ENCODE results near the gene PRR35.

PRR35 gene

DNA sequence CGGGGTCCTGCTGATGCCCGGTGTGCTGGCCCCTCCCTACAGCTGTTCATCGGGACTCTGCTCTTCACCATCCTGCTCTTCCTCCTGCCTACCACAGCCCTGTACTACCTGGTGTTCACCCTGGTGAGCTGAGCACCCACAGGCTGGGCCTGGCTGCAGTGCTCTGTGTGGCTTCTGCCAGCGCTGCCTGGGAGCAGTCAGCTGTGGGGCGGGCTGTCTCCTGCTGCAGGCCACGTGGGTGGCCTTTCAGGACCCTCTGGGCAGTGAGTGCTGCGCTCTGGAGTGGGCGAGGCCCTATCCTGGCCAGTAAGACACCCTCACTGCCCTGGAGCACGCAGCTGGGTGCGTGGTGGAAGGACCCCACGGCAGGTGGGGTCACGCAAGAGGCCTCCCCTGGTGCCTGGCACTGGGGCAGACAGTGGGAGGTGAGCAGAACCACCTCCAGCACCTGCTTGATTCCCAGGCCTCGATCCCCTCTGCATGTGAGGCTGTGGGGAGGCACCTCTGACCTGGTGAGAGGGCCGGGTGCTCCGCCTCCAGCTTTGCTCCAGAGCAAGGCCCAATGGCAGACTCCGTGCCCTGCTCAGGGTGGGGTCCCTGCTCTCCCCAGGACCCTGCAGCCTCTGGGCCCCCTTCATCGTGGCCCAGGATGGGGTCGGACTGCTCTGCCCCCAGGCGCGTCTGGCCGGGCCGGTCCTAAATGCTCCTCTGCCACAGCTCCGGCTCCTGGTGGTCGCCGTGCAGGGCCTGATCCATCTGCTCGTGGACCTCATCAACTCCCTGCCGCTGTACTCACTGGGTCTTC, 20.1 kb downstream of the PRR35 start:
- no peak for DNase-seq (ENCODE audit: low read depth)

DNA sequence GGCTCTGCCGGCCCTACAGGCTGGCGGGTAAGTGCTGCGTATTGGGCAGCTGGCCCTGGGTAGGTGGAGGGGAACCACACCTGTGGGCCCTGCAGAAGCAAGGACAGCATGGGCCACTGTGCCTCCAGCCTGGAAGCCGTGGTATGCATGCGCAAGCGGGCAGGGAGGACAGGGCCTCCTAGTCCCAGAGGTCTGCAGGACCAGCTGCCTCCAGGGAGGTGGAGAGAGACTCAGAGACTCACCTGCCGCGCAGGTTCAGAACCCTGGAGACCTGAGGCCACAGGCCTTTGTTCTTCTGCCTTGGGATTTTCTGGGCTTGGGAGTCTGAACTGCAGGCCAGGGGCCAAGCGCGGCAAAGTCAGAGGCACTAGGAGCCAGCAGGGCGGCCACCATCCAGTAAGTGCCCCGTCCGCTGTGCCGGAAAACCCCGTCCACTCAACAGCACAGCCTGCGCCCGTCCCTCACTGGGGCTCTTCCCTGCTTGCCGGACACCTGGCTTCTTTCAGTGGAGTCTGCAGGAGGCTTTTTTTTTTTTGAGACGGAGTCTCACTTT, 20.8 kb downstream of the PRR35 start:
- no peak for DNase-seq (ENCODE audit: low read depth)

DNA sequence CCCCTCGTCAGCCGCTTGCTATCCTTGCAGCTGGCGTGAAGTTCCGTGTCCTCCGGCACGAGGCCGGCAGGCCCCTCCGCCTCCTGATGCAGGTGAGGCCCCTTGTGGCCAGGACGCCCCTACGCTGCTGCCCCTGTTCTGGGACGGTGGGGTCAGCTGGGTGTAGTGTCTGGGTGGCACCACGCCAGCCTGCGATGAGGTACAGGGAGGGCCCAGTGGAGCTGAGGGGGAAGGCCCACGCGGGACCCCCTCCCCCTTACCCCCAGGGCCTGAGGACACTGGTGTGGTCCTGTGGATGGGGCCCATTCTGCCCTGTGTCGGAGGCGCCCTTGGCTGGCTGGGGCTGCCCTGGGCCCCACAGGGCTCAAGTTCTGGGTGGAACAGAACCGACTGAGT, 22.0 kb downstream of the PRR35 start:
- no peak for DNase-seq (ENCODE audit: low read depth)

DNA sequence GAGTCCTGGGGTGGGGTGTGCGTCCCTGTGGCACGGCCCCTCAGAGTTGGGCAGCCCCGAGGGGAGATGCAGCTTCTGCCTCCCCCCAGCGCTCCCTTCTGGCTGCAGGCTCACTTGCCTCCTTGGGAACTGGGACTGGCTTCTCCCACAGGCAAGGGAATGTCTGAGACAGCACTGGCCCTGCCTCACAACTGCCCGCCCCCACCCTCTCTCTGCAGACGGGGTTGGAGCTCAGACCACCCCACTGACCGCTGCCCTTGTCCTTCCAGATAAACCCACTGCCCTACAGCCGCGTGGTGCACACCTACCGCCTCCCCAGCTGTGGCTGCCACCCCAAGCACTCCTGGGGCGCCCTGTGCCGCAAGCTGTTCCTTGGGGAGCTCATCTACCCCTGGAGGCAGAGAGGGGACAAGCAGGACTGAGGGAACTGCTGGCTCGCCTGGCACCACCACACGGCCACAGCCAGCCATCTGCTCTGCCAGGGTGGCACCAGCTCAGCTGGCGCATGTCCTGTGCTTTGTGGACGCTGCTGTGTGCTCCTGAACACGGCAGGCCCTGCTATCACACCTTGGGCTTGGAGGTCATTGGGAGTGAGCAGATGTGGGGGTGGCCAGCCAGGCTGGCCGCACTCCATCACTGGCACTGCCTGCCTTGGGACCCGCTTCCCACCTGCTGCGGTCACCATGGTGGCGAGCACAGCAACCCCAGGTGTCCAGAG, 22.6 kb downstream of the PRR35 start:
- no peak for DNase-seq (ENCODE audit: low read depth)

DNA sequence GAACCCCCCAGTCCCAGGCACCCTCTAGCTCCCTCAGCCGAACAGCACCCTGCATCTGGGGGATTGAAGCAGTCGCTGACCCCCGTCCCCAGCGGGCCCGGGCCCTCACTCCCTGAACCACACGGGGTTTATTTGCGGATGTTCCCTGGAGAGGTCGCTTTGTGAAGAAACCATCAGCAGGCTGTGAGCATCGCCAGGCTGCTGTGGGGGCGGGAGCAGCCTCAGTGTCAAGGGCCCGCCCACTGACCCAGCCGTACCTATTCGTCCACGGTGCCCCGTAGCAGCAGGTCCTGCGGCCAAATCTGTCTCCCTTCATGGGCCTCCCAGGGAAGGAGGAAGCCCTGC, 23.2 kb downstream of the PRR35 start:
- DNase-seq (ENCODE audit: low read depth) = no peak

DNA sequence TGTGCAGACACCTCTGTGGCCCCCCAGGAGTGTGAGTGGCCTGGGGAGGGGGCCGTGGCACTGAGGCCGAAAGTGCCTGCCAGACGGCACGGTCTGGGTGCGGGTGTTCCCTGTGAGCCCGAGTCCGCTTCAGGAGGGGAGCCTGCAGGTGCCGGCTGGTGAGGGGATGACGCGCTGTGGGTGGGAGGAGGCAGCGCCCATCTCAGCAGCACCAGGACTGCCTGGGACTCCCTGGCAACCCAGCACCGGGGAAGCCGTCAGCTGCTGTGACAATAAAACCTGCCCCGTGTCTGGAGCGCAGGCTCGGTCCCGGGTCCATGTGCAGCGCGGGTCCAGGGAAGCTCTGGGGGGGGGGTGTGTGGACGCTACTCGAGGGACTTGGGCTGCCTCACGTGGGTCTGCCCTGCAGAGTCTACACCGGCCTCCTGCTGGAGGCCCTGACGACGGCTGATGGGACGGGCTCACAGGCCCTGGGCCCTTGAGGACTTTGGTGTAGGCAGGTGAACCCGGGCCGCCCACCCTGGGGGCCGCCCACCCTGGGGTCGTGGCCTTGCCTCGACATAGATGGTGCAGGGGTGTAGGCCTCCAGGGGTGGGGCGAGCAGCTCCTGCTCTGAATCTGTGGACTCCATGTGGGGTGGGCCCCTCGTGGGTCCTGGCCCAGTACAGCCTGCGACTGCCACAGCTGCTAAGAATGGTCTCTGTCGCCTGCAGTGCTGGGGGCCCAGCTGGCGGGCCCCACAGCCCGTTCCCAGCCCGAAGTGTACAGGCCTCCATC, 23.8 kb downstream of the PRR35 start:
- DNase-seq (ENCODE audit: low read depth) = no peak

DNA sequence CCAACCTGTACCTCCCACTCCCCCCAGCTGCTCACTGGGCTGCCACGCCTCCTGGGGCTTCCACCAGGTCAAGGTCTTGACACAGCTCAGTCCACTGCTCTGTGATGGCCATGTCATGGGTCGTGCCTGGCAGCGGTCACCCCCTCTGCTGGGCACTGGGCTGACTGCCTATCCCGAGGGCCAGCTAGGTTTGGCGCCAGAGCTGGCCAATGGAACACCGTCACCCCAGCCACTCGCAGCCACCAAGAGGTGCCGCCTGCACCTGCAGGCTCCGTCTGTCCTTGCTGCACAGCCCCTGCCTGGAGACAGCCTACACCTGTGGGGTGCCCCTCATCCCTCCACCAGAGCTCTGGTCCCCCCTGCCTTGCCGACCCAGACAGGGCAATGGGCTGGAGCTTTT, 25.2 kb downstream of the PRR35 start:
- no peak for DNase-seq (ENCODE audit: low read depth)

DNA sequence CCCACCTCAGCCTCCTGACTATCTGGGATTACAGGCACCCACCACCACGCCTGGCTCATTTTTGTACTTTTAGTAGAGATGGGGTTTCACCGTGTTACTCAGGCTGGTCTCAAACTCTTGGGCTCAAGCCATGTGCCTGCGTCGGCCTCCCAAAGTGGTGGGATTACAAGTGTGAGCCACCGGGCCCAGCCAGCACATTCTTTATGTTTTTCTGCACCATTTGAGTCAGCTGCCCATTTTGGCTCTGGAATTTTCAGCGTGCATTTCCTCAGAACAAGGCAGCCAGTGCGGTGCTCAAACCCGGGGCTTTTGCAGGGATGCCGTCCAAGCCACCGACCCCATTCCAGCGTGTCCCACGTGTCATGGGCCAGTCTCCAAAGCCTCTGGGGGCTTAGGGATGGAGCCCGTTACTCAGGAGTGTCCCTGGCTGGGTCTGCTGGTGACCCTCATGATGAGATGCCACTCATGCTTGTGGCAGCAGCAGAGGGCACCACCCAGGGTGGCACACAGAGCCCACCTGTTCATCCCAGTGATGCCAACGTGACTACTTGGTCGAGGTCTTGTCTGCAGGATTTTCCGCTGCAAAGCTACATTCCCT, 26.0 kb downstream of the PRR35 start:
- DNase-seq (ENCODE audit: low read depth) = no peak

DNA sequence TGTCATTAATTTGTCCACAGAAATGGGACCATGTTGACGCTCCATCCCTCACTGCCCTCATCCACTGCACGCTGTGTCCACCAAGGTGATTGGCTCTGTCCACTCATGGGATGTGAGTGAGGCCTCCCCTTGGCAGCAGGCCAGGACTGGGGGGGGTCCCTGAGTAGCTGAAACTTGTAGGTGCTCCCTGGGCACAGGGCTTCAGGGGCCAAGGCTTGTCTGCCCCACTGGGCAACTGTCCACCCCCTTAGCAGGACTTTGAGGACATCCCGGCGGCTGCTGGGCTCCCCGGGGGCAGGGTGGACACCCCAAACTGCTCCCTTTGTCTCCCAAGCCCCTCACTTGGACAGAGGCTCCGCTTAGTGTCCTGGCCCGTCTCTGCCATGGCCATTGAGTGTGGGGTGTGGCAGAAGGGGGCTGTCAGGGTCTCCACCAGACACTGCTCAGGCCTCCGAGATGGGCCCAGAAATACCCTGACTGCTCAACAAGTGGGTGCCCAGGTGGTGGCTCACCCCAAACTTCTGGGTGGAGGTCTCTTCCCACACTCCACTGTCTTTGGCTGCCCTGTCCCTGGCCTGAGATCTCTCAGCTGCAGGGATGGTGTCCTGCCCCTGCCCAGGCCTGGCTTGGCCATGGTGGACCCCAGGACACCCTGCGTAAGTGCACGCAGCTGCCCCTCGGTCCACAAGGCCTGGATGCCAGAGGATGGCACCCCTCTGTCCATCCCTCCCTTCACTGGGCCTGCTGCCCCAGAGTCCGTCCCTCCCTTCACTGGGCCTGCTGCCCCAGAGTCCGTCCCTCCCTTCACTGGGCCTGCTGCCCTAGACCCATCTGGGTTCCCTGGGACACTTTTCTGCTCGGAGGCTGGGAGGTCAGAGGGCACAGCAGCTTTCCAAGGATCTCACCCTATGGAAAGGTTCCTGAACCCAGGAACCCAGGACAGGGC, 26.7 kb downstream of the PRR35 start:
- no peak for DNase-seq (ENCODE audit: low read depth)

DNA sequence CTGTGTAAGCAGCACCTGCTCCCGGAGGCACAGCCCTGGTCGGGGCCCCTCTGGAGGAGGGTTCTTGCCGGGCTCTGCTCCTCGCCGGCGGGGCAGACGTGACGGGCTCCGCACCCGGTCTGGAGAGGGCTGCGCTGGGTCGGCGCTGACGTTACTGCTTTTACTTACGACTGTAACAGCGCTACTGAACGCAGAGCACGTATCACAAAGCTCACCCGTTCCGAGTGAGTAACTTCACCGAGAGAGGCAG, 28.4 kb downstream of the PRR35 start:
- peak; percentile 50 for DNase-seq (ENCODE audit: low read depth)

DNA sequence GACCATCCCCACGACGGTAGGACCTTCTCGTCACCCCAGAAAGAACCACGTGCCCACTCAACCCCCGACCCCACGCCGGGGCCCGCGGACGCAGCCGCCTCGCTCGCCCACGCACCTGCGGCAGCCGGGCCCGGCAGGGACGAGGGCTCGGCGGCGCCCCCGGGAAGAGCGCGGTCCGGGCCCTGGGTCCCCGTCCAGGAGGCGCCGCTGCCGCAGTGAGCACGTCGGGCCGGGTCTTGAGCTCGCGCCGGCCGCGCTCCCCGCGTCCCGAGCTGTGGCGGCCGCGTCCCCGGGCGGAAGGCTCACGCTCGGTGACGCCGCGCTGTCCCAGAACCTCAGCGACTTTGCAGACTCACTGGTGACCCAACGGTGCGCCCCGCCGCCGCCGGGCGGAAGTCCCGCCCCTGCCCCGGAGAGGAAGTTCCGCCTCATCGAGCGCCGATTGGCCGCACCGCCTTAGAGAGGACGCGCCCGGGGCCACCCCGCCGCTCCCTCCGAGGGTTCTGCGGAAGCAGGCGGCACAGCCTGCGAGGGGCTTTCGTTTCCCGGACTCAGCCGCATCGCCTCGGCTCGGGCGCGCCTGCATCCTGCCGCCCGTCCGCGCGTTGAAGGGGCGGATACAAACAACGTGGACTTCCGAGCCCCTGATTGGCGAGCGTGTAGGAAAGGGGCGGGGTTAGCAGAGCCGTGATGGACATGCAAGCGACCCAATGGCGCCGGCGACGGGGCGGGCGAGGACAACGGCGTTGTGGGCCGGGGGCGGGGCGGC, 28.9 kb downstream of the PRR35 start:
- DNase-seq (ENCODE audit: low read depth) = peak; percentile 97

DNA sequence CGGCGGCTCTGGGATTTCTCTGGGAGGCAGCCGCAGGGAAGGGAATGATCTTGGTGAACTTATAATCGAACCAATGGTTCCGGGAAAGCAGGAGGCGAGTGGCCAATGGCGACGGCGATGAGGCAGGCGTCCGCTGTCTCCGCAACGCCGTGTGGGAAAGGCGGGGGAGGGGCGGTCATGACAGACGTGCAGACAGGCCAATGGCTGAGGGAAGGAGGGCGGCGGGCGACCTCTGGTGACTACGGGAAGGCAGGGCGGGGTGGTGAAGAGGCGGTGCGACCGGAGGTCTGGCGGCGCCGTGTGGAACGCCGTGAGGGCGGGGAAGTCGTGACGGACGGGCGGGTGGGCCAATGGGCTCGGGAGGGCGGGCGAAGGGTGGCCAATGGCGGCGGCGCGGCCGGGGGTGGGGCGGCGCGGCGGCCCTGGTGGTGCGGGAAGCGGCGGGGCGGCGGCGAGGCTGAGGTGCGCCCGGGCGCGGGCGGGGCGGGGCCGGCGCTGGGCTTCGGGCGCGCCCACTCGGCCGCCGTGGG, 29.5 kb downstream of the PRR35 start, which contains the start of gene RAB40C:
RAB40C (plus strand) TSS at position 409 of the 530 bp plus-strand sequence. CDS start 226 bp downstream, outside the sequence.
- peak; percentile 99 for DNase-seq (ENCODE audit: low read depth)

DNA sequence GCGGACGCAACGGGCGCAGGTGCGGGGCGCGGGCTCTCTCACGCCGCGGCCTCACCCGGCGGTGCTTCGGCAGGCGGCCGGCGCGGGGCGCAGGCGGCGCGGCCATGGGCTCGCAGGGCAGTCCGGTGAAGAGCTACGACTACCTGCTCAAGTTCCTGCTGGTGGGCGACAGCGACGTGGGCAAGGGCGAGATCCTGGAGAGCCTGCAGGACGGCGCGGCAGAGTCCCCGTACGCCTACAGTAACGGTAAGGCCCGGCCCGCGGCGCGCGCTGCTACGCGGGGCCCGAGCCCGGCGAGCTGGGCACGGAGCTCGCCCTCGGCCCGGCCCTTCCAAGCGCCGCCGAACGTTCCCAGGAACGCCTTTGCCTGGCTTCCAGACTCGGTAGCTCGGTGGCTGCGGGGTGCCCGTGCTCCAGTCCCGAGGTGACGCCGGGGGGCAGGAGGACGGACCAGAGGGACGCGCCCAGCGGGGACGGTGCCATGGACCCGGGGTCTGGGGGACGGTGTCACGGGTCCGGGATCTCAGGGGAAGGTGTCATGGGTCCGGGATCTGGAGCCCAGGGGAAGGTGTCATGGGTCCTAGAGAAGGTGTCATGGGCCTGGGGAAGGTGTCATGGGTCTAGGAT, 30.1 kb downstream of the PRR35 start:
- DNase-seq (ENCODE audit: low read depth) = no peak

DNA sequence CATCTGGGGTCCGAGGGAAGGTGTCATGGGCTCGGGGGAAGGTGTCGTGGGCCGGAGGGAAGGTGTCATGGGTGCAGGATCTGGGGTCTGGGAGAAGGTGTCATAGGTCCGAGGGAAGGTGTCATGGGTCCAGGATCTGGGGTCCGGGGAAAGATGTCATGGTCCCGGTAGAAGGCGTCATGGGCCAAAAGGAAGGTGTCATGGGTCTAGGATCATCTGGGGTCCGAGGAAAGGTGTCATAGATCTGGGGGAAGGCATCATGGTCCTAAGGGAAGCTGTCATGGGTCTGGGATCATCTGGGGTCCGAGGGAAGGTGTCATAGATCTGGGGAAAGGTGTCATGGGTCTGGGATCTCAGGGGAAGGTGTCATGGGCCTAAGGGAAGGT, 30.6 kb downstream of the PRR35 start:
- no peak for DNase-seq (ENCODE audit: low read depth)

DNA sequence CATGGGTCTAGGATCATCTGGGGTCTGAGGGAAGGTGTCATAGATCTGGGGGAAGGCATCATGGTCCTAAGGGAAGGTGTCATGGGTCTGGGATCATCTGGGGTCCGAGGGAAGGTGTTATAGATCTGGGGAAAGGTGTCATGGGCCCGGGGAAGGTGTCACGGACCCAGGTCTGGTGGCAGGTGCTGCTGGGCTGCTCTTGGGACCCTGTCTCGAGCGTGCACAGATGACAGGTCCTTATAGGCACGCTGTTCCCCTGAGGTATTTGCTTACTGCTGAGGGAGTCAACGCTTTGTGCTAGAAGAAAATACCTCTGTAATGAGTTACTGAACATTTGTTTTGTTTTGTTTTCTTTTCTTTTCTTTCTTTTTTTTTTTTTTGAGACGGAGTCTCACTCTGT, 31.0 kb downstream of the PRR35 start:
- DNase-seq (ENCODE audit: low read depth) = no peak

DNA sequence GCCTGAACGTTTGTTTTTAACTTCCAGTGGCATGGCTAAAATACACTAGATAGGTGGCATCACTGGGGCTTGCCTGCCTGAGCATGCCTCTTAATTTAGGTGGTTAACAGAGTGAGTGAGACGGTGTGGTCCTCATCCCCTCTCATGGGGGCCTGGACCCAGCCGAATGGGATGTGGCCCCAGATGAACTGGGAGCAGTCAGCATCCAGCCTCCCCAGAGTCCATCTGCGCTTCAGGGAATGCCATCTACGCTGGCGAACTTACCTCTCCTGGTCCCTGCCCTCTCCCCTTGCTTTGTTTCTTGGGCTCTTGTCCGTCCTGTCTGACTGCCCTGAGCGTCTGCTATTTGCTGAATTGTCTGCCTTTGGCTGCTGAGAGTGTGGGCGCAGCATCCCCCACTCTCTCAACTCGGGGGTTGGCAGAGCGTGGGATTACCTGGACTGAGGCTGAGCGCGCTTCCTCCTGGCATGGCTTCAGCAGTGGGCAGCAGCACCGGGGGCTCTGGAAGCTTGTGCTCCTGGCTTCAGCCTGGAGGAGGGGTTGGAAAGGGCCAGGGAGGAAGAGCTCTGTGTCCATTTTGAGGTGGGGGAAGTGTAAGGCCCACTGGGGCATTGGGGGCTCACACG, 31.8 kb downstream of the PRR35 start:
- DNase-seq (ENCODE audit: low read depth) = no peak

DNA sequence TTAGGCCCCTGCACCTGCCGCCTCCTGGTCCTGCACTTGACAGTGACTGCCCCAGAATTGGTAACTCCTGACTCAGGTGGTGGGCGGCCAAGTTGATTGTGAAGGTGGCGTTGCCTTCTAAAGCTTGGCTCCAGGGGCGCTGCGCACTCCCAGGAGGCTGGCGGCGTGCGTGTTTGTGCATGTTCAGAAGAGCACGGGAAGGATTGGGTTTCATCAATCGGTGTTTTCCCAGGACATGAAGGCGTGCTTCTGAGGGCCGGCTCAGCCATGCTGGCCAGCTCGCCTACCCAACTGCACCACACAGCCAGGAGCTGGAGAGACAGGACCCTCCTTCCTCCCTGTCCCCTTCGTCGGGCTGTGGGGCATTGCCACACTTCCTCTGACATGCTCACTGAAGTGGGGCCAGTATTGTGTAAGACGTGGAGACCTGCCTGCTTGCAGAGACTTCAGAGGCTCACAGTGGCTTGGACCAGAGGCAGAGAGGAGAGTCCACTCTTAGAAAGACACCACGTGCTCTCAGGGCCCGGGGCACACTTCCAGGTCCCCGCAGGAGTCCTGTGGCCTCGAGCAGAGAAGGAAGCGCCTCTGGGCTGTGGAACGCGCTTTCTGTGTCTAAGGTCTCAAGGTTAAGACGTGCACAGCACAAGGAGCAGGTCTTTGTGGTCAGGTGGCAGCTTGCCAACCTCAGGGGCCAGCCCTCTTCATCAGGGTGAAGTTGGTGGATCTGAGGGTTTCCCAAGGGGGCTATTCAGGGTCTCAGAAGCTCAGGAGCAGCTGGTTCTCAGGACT, 32.5 kb downstream of the PRR35 start:
- DNase-seq (ENCODE audit: low read depth) = no peak

DNA sequence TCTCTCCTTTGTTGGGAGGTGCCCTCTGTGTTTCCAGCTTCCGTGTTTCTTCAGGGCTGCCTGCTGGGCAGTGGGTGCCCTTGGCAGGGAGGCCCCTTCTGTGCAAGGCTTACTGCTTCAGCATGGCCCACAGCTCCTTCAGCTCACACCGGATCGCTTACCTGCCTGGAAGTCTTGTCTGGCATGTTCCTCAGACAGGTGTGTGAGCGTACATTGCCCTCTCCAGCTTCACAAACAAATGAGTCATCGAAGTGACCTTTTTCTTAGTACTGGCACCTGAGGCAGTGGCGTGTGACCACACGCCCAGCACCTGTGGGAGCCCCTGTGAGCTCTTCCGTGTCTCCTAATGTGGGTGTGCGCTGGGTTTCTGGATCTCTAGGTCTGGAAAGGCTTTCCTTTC, 33.2 kb downstream of the PRR35 start:
- no peak for DNase-seq (ENCODE audit: low read depth)

DNA sequence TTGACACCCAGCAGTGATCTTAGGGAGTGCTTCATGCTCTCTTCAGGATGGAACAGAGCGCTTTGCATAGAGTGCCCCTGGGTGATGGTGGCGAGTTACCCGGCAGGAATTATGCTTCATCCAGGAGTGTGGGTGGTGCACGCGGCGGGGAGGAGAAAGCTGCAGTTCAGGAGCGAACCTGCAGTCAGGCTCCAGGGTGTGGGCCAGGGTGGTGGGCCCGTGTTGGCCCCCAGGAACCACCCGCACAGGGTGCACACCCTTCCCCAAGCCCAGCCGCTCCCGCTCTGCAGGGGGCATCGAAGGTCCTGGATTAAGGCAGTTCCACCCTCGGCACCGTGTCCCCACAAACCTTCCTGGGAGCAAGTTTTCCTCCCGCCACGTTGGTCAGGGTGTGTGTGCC, 33.6 kb downstream of the PRR35 start:
- no peak for DNase-seq (ENCODE audit: low read depth)
